ENCODE data around the gene CANT1.

CANT1 gene

GRCh38 chr17:78986048-78986648, 23.4 kb downstream of the CANT1 start:
- Histone ChIP-seq H3K36me3 (replicated peaks; ENCODE audit: low read depth, low read length) (peaks cover 11% of the 10 kb centered on the region), H3K27ac (ENCODE audit: low read length) (no peak overlapping the region), H3K27me3 (ENCODE audit: low read depth, low read length) (no peaks in the 10 kb centered on the region), H3K79me2 (ENCODE audit: low read length) (no peaks in the 10 kb centered on the region), H3K4me2 (ENCODE audit: low read length) (peak overlapping the region; percentile 4; the same call in 1 of the 2 replicates), H3K4me1 (ENCODE audit: low read length) (peaks cover 10% of the 10 kb centered on the region; the same call in 1 of the 2 replicates), H4K20me1 (ENCODE audit: insufficient read depth, low read length) (no peaks in the 10 kb centered on the region), H2AFZ (ENCODE audit: low read depth, low read length) (no peak overlapping the region), H3K9me3 (ENCODE audit: insufficient read depth, low read length) (no peaks in the 10 kb centered on the region), H3K4me3 (ENCODE audit: low read length) (no peak overlapping the region), H3K9ac (ENCODE audit: low read length) (no peak overlapping the region)
- peak; percentile 15 for TF ChIP-seq CTCF (IDR thresholded peaks at IDR 0.05; ENCODE audit: low read depth, low read length)
- TF ChIP-seq EZH2phosphoT487 (IDR thresholded peaks at IDR 0.05; ENCODE audit: low read depth), result no peak

- H3K27ac ChIP-seq (ENCODE audit: low read length), result no peak overlapping the region
- H3K9ac ChIP-seq (ENCODE audit: low read length), result no peak overlapping the region
- H3K4me2 ChIP-seq (ENCODE audit: low read length), result peak overlapping the region; percentile 4; the same call in 1 of the 2 replicates
- H3K36me3 ChIP-seq (replicated peaks; ENCODE audit: low read depth, low read length), result peaks cover 3% of the 10 kb centered on the region
- no peak overlapping the region for H3K4me3 ChIP-seq (ENCODE audit: low read length)
- no peaks in the 10 kb centered on the region for H3K79me2 ChIP-seq (ENCODE audit: low read length)
- H4K20me1 ChIP-seq (ENCODE audit: insufficient read depth, low read length), result no peaks in the 10 kb centered on the region
- peaks cover 10% of the 10 kb centered on the region; the same call in 1 of the 2 replicates for H3K4me1 ChIP-seq (ENCODE audit: low read length)
- no peak overlapping the region for H2AFZ ChIP-seq (ENCODE audit: low read depth, low read length)
- TF ChIP-seq EZH2phosphoT487 (IDR thresholded peaks at IDR 0.05; ENCODE audit: low read depth) (no peak), CTCF (IDR thresholded peaks at IDR 0.05; ENCODE audit: low read depth, low read length) (no peak)
- no peaks in the 10 kb centered on the region for H3K9me3 ChIP-seq (ENCODE audit: insufficient read depth, low read length)
- no peaks in the 10 kb centered on the region for H3K27me3 ChIP-seq (ENCODE audit: low read depth, low read length)
These were observed 24.2 kb downstream of the CANT1 start for GRCh38 chr17:78985395-78985794.

- no peaks in the 10 kb centered on the region for H3K36me3 ChIP-seq (replicated peaks; ENCODE audit: low read depth, low read length)
- H3K9me3 ChIP-seq (ENCODE audit: insufficient read depth, low read length), result no peaks in the 10 kb centered on the region
- no peak overlapping the region for H2AFZ ChIP-seq (ENCODE audit: low read depth, low read length)
These were observed 28.3 kb downstream of the CANT1 start for GRCh38 chr17:78981010-78981888.

More at GRCh38 chr17:78981010-78981888, 28.3 kb downstream of the CANT1 start:
- Histone ChIP-seq H3K9ac (ENCODE audit: low read length) (no peak overlapping the region), H3K27me3 (ENCODE audit: low read depth, low read length) (no peaks in the 10 kb centered on the region), H3K79me2 (ENCODE audit: low read length) (no peaks in the 10 kb centered on the region), H3K4me1 (ENCODE audit: low read length) (peaks cover 11% of the 10 kb centered on the region; the same call in 1 of the 2 replicates), H3K4me3 (ENCODE audit: low read length) (no peak overlapping the region), H4K20me1 (ENCODE audit: insufficient read depth, low read length) (no peaks in the 10 kb centered on the region), H3K27ac (ENCODE audit: low read length) (no peak overlapping the region), H3K4me2 (ENCODE audit: low read length) (no peak overlapping the region)
- TF ChIP-seq CTCF (IDR thresholded peaks at IDR 0.05; ENCODE audit: low read depth, low read length) (no peak), EZH2phosphoT487 (IDR thresholded peaks at IDR 0.05; ENCODE audit: low read depth) (no peak)

Data from OCI-LY3 (cell line).